Stimulated activated CD4-positive, alpha-beta T cell treated with anti-CD3 and anti-CD28 coated beads, Interleukin-1b, Interleukin-23, amount 100 ng/mL, for 1 hour (primary cell): ENCODE measurements around the gene CMTR1.
"Not testable (repeated sequence)": the region's sequence is repeated elsewhere in the genome, so short reads cannot be mapped to it uniquely, and the experiment has no call there.

Source experiments
- DNase-seq, 2 donors: peaks; one replicate each; pipeline ENCODE4 v3.0.0-alpha.2; 2020; ENCODE audit warnings: low read depth in 2 of 2

Gene CMTR1

DNA sequence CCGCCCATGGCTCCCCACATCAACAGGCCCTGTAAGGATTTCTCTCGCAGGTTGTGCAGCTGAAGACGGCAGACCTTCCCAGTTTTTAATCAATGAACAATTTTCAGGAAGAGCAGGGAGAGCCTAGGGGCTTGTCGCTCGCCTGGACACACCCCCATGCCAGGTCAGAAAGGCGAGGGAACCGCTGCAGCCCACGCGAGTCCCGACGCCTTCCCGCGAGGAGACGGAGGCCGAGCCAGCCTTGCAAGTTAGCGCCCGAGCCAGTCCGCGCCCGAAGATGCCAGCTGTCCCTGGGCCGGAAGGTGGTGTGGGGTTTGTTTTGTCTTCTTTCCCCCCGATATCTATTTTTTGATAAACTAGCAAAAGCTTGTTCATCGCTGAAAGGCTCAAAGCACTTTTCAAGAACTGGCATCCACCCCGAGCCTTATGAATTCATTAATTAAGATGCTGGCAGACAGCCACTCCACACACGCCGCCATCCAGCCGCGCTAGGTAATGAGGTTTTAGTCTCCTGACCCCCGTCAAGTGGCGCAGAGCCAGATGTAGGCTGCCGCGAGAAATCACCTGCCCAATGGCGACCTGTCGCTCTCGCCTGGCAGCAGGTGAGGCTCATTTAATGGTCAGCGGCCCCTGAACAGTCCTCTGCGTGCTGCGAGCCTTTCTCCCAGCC, 60.1 kb downstream of the CMTR1 start:
- DNase-seq = no peak

DNA sequence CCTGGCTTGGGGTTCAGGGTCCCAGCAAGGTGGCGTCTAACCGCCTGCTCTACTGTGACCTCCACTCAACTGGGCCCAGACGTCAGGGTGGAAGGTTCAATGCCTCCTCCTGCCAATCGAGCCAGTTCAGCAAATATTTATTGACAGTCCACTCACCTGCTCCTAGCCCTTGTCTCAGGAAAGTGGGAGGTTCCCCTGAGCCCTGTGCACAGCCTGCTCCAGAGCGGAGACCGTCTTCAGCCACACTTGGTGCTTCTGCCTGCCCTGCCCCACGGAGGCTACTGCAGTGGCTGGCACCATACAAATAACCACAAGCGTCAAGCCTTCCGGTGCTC, 60.6 kb downstream of the CMTR1 start:
- no peak for DNase-seq

DNA sequence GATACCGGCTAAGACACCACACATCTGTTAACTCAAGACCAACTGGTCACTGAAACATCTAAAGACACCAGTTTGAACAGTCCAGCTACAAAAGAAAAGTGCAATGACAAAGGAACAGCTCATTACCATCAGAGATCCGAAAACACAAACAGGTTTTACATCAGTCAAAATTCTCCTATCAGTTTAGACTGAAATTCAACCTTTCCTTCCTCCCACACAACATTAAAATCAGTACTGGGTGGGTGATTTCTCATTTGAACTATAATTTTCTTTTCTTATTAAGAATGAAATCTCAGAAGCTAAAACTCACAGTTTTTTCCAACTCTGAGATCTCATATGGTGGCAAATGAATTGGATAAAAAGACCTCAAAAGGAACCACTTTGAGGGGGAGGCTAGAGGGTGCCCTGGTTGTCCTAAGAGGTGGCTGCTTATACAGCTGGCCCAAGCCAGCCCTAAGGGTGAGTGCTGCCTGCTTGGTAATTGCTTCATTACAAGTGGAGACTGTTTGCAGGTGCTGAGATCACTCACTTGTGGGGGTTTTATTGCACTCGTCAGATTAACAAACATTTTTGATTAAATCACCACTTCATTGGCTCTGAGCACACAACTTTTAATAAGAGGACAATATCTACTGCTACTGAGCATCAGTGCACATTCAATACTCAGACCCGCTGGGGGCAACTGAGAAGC, 62.4 kb downstream of the CMTR1 start:
- no peak for DNase-seq

DNA sequence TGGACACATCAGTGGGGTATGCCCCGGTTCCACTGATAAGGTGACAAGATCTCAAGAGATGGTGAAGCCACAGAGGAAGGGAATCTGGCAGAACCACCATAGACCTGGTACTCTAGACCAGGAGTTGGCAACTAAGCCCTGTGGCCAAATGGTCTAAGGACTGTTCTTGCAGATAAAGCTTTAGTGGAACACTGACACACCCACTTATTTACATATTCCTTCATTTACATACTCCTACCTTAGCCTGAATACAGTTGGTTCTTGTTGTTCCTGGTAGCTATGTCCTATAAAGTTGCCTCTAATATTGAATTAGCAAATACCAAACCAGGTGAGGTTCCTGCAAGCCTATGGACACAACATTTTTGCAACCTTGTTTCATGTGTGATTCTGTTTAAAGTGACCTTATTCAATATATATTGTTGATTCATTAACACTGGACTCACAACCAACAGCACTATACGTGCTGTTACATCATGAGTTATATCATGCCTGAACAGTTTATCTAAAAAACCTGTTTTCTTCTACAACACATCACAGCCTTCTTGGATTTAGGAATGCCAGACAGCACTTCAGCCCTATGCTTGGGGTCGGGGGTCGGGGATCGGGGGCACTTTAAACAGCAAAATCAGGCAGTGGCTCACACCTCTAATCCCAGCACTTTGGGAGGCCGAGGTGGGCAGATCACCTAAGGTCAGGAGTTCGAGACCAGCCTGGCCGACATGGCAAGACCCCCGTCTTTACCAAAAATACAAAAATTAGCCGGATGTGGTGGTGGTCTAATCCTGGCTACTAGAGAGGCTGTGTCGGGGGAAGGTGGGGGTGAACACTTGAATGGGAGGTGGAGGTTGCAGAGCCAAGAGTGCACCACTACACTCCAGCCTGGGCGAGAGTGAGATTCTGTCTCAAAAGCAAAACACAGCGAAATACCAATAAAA, 64.2 kb downstream of the CMTR1 start:
- DNase-seq = no peak

DNA sequence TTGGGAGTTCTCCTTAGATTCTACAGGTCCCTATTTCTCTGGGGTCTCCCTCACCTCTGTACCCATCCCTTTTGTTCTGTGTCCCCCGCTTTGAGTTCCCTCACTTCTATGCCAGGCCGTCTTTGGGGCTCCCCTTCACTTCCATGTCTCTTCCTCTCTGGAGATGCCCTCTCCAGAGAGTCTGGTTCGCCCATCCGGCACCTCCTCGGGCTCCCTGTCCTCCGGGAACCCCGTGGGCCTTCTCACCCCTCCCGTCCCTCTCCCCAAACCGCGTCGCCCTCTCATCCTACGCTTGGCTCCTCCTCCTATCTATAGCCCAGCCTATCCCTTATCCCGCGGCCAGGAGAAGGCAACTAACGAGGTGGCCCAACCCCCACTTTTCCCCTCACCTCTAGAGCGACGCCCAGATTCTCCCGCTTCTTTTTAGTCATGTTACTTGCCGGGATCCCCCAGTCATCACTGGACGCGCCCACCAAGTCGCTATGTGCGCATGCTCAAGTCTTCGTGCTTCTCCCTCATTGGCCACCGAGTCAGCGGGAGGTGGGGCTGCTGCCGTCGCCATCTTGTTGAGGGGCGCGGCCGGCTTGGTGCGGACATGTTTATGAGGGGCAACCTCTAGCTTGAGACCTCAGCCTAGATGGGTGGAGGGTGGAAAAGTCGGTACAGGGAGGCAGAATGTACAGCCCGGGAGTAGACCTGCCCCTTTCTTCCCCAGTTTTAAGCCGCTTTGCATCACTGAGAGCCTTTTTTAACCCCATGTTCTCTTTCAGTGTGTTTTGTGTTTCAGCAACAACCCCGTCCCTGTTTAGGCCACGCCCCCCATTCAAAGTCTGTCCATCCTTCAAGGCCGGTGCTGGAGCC, 66.6 kb downstream of the CMTR1 start, which contains the start of gene CCDC167:
Gene CCDC167 (minus strand): TSS at position 461 of the 861 bp plus-strand sequence. CDS start 30 bp downstream, at position 431.
- DNase-seq = peak; percentile 88 to 90

DNA sequence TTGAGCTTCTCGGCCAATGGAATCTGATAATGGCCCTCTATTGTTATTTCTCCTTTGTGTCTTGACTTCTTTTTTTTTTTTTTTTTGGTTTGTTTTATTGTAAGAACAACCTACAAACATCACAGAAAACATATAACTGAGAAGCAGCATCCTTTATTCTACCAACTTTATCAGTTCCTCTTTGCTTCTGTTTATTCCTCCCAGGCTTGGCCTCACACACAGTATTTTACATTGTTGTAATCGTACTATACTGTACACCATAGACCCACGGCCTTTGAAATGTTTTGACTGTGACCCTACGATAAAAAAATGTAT, 67.2 kb downstream of the CMTR1 start:
- no peak for DNase-seq

DNA sequence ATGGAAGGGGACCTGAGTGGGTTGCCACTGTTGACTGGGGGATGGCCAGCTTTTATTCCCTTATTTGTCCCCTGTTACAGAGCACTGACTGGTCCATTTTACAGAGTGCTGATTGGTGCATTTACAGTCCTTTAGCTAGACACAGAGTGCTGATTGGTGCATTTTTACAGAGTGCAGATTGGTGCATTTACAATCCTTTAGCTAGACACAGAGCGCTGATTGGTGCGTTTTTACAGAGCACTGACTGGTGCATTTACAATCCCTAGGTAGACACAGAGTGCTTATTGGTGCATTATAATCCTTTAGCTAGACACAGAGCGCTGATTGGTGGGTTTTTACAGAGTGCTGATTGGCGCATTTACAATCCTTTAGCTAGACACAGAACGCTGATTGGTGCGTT, 67.9 kb downstream of the CMTR1 start:
- not testable (repeated sequence) for DNase-seq

DNA sequence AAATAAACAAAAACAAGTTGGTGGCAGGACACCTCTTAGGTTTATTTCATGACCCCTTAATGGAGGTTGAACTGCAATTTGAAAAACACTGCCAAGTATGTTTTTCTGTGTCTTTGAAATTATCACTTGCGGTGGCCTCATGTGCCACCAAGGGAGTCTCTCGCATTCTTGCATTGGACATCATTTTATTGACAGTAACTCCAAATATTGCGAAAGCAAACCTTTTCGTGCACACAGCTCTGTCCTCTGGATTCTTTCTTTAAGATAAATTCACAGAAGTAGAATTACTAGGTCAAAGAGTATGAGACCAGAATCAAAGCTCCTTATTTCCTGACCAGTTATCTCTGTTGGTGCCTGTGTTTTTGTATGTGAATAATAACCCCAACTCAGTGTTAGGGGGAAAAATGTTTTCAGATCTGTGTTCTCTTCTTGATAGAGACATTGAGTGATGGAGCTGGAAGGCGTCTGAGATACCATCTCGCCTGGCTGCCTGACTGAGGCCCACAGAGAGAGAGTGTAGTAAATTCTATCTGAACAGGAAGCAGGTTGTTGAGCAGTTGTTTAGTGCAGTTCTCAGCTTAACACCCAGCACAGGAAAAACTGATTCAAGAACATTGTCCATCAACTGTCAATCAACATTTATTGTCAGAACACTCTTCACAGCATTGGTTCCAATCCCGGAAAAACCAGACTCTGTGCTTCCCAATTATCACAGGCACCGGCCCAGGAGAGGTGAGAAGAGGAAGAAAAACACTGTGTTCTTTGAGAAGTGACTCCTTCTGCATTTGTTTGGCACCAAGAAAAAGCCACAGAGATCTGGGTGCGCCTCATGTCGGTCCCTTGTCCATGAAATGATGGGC, 68.8 kb downstream of the CMTR1 start:
- DNase-seq = no peak

DNA sequence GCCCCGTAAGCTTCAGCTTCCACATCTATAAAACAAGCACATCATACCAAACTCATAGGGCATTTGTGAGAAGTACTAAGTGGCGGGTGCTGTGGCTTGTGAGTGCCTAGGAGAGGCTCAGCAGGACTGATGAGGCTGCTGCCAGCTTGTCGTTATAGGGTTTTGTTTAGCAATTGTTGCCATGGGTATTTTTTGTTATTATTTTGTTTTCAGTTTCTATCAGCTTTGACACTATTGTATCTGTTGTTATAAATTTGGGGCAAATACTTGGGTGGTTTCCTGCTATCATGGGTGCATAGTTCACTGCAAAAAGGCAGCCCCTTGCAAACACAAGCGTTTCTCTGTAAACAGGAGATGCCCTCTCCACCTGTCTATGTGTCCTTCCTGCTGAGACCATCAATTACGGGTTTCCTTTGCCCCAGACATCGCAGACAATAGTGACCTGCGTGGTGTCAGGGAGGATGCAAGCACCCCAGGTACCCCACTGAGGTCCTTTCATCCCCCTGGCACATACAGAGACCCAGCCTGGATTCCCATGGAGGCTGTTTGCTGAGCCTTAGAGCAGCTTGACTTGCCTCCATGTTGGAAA, 69.8 kb downstream of the CMTR1 start:
- DNase-seq = no peak

DNA sequence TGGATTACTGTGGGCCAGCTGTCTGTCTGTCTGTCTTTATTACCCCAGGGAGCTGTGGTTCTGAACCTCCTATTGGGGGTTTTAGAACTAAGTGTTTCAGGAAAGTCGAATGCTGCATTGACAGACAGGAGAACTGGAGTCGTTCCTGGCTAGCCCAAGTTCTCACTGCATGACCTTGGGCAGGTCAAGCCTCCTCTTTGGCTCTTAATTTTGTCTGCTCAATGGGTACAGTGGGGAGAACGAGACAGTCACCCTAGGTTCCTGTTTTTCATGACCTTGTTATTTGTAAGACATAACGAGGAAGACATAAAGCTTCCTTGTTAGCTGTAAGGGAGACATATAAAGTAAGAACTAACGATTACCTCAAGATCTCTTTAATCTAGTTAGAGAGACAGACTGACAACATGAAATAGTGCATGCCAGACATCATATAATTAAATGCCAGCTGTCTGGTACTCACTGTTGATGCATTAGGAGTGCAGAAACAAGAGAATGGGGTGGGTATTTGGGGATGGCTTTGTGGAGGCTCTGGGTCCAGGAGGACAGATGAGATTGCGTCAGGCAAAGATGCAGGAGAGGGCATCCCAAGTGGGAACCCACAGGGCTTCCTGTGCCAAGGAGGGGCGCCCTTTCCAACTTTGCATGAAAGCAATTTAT, 70.4 kb downstream of the CMTR1 start:
- no peak for DNase-seq

DNA sequence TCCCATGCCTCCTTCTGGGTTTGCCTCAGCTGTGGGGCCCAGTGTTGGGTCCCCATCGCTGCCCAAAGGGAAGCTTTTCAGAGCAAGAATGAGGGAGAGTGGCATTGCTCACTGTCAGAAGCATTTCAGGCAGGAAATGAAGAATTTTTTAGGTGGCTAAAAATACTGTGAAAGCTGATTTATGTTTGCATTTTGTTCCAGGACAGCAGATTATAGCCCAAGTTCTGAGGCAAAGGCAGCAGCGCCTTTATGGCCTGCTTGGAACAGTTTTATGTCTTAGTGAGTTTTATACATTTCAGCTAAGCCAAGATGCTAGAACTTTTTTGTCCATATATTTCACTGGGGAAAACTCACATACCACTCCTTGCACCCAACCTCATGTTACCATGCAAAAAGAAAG, 71.0 kb downstream of the CMTR1 start:
- DNase-seq = no peak

DNA sequence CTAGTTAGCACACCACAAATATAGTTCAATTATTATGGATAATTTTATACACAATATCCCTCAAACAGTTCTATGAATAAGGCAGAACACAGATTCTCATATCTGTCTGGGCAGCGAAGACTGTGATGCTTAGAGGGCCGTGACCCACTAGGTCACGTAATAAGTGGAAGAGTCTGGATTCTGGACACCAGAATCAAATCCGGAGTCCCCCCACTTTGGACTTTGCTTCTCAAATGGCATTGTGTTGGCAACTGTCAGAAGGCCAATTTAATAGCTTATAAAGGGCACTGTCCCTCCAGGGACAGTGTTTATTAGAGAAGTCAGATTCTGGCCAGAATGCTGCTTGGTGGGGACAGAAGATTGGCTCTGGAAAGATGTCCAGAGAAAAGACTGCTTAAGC, 73.5 kb downstream of the CMTR1 start:
- DNase-seq = no peak

DNA sequence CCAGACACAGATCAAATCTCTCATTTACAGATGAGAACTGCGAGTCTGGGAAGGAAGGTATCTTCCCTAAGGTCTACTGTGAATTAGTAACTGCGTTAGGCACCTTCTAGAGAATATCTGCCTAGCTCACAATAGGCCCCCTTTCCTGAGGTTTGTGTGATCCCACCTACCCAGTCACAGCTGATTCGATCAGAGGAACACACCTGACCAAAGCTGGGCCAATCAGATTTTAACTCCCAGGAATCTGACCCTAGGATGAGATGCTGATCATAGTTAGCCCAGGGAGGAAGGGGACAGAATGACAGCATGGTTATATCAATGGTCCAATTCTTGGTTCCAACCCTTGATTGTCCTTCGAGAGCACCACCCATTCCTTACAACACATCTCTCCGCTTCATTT, 74.1 kb downstream of the CMTR1 start:
- no peak for DNase-seq

DNA sequence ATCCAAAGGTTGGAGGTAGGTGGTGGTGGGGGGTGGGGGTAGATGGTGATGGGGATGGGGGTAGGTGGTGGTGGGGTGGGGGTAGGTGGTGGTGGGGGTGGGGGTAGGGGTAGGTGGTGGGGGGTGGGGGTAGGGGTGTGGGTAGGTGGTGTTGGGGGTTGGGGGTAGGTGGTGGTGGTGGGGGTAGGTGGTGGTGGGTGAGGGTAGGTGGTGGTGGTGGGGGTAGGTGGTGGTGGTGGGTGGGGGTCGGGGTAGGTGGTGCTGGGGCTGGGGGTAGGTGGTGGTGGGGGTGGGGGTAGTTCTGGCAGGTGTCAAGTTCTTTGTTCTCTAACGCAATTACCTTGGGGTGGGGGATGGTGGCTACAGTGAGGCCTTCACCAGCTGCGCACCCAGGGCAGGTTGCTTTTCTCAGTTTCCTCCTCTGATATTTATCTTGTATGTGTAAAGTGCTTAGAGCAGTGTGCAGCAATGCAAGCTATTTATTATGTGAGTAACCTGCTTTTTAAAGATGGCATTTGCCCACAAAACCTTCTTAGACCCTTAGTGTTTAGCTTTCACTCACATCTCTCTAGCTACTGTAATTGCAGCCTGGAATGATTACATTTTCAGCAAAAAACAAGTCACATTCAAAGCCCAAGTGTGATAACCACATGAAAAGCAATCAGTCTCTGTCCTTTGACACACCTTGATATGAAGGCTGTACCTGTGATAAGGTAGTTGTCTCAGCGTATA, 74.8 kb downstream of the CMTR1 start:
- DNase-seq = no peak

DNA sequence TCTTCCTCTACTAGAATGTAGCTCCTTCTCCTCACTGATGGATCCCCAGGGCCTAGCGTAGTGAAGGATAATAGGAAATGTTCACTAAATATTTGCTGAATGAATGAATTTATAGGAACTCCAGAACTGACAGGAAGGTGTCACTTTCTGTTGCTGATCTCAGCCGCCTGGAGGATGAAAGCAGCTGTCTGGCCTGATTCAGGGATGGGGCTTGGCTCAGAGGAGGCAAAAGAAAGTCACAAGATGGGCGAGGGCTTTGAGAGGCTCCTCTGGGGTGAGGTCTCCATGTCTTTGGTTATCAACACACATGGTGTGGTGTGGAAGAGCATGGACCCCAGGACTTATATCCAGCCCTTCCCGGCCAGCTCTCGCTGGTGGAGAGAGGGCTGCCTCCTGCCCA, 78.2 kb downstream of the CMTR1 start:
- DNase-seq = no peak

DNA sequence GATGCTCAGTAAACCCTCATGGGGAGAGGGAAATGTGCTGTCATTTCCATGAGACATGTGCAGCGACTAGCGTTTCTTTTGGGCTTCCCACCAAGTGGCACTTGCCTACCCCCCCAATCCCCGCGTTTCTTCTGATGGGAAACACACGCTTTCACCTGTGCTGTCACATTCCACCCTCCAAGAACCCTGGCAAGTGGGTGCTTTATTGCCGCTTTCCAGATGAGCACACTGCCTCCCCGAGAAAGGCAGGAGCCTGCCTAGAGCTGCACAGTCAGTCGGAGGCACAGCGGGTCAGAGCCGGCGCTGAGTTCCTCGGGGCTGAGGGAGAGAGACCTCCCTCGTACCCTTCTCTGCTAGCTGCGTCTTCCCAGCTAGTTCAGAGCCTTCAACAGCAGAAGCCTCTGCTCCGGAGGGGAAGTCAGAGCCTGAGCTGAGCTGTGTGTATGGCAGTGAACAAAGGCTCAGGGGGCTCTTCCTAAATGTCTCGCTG, 78.9 kb downstream of the CMTR1 start:
- no peak for DNase-seq

DNA sequence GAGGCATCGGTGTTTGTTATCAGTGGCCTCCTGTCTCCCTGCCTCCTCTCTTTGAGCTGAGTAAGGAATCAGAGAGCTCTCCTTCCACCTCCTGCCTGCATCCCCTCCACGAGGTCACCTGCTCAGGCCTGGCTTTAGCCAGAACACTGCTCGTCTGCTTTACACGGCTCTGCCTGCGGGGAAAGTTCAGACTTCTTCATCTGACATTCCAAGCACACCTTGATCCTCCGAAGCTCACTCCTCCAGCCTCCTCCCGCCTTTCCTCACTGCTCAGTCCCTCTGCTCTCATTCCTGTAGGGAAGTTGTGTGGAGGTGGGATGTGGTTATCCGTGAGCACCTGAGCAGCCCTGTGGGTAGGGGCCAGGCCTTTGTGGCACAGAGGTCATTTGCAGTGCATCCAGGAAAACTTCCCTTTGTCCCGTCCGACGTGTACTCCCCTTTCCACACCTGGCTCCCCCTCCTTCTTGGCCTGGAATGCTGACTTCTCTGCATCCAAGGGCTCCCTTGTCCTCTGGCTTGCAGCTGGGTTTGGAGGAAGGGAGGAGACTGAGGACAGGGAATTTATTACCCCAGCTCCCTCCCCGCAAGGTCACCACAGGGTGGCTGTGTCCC, 79.5 kb downstream of the CMTR1 start:
- DNase-seq = no peak

DNA sequence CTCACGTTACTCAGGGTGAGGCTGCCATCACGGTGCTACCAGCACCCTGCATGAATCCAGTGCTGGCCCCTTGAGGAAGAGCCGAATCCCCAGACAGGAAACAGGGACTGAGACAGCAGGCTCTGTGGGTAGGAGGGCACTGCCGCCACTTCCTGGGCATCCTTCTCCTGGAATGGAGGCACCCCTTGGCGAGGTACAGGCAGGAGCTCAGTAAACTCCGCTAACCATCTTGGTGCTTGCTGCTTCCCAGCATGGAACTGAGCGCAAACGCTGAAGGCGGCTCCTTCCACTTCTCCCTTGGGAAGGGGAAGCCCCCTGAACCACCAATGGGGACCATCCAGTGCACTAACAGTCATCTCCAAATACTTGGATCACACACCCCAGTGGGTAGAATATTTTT, 80.1 kb downstream of the CMTR1 start:
- no peak for DNase-seq

DNA sequence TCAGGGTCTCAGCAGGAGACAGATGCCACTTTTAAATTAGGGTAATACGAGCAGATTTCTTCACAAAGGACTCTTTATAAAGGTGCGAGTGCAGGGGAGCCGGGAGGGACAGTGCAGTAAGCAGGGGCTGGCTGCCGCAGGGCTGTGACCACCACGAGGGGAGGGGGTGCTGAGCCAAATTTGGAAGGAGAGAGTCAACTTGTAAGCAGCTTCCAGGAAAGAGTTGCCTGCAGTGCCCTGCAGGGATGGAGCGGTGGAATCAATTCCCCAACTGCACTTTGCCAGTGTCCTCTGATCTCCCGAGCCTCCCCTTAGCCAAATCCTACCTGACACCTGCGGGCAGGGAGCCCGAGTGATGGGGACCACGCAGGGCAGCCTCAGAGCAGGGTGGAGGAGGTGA, 80.6 kb downstream of the CMTR1 start:
- no peak for DNase-seq
